ENCODE measurements around the gene SLC6A4. TPM values are rescaled to one million over a fixed set of nuclear protein-coding genes. Genes with fewer than 3 reads are reported as not detected.
"Not testable (repeated sequence)": the region's sequence is repeated elsewhere in the genome, so short reads cannot be mapped to it uniquely, and the experiment has no call there.

SLC6A4 gene
- total RNA-seq, 1 donor from 2014 or later, result 0.22 TPM

- intact Hi-C loops (cut with DNase I), result no loop called here
- ATAC-seq (no peak), DNase-seq (ENCODE audit: missing footprints) (no peak)
Observed at GRCh38 chr17:30153463-30153862, 82.0 kb downstream of the SLC6A4 start.

GRCh38 chr17:30151471-30151870 is 84.0 kb downstream of the SLC6A4 start:
- intact Hi-C loops (cut with DNase I), result no loop called here
- ATAC-seq, result no peak
- no peak for DNase-seq (ENCODE audit: missing footprints)

GRCh38 chr17:30148376-30148775 is 87.1 kb downstream of the SLC6A4 start:
- no peak for DNase-seq (ENCODE audit: missing footprints)
- intact Hi-C loops (cut with DNase I), result no loop called here
- no peak for ATAC-seq

GRCh38 chr17:30147860-30148259 is 87.6 kb downstream of the SLC6A4 start:
- DNase-seq (ENCODE audit: missing footprints); intact Hi-C loops (cut with DNase I); ATAC-seq: not testable (repeated sequence)

Other genes starting within 250 kb of the SLC6A4 start
- 19.5 TPM for gene NSRP1, start 118.9 kb downstream of the SLC6A4 start, total RNA-seq
- gene BLMH, start 56.2 kb upstream of the SLC6A4 start, total RNA-seq, result 13.8 TPM
- gene TMIGD1, start 98.4 kb upstream of the SLC6A4 start, total RNA-seq, result not detected
- 20.2 TPM for gene CPD, start 143.2 kb upstream of the SLC6A4 start, total RNA-seq
- gene GOSR1, start 241.7 kb upstream of the SLC6A4 start, total RNA-seq, result 28.8 TPM